ENCODE measurements around the gene KCNE3.
"Not testable (repeated sequence)": the region's sequence is repeated elsewhere in the genome, so short reads cannot be mapped to it uniquely, and the experiment has no call there.

Gene KCNE3

GRCh38 chr11:74438681-74439080 is 28.7 kb downstream of the KCNE3 start:
- no peak for DNase-seq

- DNase-seq, result no peak
Observed at GRCh38 chr11:74437441-74438042, 29.8 kb downstream of the KCNE3 start.

GRCh38 chr11:74434528-74434927 is 32.8 kb downstream of the KCNE3 start:
- DNase-seq, result no peak

- no peak for DNase-seq
Observed at GRCh38 chr11:74429205-74429604, 38.1 kb downstream of the KCNE3 start.

GRCh38 chr11:74427384-74427886 is 39.9 kb downstream of the KCNE3 start:
- DNase-seq, result no peak

GRCh38 chr11:74425100-74425499 is 42.2 kb downstream of the KCNE3 start:
- DNase-seq, result no peak

- no peak for DNase-seq
Observed at GRCh38 chr11:74418509-74418895, 48.8 kb downstream of the KCNE3 start.

GRCh38 chr11:74417860-74418508 is 49.4 kb downstream of the KCNE3 start:
- no peak for DNase-seq

- no peak for DNase-seq
Observed at GRCh38 chr11:74417379-74417804, 50.0 kb downstream of the KCNE3 start.

GRCh38 chr11:74416974-74417373 is 50.4 kb downstream of the KCNE3 start:
- DNase-seq, result not testable (repeated sequence)

- no peak for DNase-seq
Observed at GRCh38 chr11:74412733-74413359, 54.5 kb downstream of the KCNE3 start.

- no peak for DNase-seq
Observed at GRCh38 chr11:74412321-74412720, 55.0 kb downstream of the KCNE3 start.

GRCh38 chr11:74409633-74410032 is 57.7 kb downstream of the KCNE3 start:
- no peak for DNase-seq
